Measurements from ENCODE around the gene ARL6IP5.

ARL6IP5 gene

DNA sequence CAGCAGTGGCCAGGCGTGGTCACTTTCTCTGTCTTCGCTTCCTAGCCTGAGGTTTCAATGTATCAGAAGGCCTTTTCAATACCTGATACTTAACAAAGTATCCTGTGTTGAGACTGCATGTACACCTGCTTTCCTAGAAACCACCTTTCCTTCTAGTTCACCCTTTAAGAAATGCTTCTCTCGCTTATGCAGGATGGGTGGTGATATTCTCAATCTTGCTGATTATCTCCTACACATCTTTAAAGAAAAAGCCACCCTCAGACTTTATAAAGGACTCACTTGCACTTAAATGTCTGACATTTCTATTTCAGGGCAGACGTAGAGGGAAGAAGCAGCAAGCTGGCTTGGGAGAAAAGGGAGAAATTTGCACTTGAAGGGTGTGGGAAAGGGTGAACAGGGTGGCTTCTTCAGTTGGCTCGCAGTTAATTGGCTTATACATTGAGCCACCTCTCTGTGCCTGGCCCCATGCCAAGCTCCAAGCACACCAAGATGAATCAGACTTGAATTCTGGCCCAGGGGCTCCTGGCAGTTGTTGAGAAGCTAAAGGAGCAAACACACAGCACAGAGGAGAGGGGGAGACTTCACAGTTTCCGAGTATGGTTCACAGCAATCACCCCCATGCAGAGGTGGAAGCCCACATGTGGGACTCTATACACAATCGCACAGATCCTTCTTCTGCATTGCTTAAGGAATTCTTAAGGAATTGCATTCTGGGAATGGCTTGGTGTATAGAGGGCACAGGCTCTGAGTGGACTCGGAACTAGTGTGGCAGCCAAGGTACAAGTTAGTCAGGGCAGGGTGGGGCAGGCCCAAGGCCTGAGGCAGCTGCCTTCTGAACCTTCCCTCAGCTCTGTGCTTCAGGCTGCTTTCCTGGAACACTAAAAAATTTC, 1.3 kb downstream of the ARL6IP5 start:
- in situ Hi-C loops (cut with MboI; ENCODE audit: low sequenced_read_pairs): no loop called here

DNA sequence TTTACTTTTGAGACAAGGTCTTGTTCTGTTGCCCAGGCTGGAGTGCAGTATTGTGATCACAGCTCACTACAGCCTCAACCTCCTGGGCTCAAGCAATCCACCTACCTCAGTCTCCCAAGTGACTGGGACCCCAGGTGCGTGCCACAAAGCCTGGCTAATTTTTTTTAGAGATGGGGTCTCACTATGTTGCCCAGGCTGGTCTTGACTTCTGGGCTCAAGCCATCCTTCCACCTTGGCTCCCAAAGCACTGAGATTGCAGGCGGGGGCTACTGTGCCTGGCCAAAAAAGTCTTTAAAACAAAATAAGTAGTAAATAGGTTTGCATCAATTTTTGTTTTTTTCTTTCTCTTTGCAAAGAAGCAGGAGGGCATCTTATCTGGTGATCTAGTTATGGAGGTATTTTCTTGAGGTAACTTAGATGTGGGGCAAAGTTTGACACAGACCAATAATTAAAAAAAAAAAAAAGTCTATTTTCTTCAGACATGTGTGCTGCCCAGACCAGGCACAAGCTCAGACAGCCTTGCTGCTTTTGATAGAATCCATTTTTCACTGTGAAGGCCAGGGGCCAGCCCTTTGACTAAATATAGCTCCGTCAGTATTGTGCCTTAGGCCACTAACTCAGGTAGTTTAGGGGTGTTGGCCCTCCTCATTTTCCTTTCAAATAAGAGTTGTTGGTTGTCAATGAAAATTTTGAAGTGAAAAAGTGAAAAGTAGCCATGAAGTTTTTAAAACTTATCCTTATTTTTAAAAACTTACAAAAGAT, 2.5 kb downstream of the ARL6IP5 start:
- in situ Hi-C loops (cut with MboI; ENCODE audit: low sequenced_read_pairs): no loop called here

DNA sequence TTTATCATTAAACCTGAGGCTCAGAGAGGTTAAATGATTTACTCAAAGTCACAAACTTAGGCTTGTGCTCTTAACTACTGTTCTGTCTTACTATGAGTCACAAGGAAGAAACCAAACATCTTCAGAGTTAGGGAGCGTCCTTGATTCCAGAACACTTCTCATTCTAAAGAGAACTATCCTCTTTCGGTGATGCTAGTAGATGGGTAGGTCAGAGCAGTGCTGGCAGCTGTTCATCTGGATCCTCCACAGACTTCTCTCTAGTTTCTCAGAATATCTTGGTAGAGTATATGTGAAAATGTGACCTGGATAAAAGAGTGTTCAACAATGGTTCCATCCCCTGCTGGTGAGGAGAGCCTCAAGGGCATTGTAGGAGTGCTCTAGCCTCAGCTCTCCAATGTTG, 3.3 kb downstream of the ARL6IP5 start:
- in situ Hi-C loops (cut with MboI; ENCODE audit: low sequenced_read_pairs): no loop called here

DNA sequence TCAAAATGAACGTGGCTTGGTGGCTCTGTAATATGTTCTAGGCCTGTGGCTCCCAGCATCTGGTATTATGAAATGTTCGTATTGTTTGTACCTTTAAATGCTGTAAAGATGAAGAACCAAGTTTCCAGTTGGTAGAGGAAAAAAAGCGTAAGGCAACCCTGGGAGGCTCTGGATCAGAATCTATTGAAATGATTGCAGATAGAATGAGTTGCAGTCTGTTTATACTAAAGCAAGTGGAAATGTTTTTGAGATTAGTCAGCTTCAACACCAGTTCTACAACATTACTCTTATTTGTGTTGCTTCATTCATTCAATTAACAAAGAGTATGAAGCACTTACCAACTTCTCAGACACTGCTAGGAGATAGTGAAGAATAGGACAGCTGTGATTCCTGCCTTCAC, 5.3 kb downstream of the ARL6IP5 start:
- in situ Hi-C loops (cut with MboI; ENCODE audit: low sequenced_read_pairs): no loop called here

DNA sequence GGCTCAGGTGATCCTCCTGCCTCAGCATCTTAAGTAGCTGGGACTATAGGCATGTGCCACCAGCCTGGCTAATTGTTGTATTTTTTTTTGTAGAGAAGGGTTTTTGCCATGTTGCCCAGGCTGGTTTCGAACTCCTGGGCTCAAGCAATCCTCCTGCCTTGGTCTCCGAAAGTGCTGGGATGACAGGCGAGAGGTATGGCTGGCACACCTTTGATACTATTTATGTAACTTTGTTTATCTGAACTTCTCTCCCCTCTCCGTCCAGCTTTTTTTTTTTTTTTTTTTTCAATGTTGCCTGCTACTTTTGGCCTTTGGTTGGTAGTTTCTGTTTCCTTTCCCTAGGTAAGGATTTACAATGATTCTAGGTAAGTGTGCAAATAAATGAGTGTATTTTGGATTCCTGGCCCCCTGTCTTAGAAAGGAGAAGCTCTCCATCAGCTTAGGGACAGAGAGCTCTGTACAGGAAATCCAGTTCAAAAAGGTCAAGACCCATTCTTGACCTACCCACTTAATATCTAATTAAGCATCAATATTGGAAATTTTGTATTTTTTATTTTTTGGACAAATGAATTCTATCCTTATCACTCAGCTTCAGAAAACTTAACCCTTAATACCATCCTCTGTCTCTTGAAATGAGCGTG, 6.8 kb downstream of the ARL6IP5 start:
- in situ Hi-C loops (cut with MboI; ENCODE audit: low sequenced_read_pairs): no loop called here

DNA sequence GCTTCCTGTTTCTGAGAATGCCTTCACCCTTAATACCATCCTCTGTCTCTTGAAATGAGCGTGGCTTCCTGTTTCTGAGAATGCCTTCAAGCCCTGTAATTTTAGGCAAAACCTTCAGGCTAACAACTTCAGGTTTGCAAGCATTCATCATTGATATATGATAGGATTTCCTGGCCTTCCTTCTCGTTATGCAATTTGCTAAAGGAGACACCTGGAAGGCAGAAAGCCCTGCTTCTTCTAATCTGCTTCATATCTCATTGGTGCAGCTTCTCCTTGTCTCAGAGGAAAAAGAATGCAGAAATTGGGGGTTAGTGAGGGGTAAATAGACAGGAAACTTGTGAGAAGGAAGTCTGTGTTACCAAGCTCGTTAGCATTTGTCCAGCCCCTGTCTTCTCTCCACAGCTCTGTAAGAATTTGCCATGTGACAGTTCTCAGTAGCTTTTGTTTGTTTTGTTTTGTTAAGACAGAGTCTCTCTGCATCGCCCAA, 7.3 kb downstream of the ARL6IP5 start:
- in situ Hi-C loops (cut with MboI; ENCODE audit: low sequenced_read_pairs): no loop called here

DNA sequence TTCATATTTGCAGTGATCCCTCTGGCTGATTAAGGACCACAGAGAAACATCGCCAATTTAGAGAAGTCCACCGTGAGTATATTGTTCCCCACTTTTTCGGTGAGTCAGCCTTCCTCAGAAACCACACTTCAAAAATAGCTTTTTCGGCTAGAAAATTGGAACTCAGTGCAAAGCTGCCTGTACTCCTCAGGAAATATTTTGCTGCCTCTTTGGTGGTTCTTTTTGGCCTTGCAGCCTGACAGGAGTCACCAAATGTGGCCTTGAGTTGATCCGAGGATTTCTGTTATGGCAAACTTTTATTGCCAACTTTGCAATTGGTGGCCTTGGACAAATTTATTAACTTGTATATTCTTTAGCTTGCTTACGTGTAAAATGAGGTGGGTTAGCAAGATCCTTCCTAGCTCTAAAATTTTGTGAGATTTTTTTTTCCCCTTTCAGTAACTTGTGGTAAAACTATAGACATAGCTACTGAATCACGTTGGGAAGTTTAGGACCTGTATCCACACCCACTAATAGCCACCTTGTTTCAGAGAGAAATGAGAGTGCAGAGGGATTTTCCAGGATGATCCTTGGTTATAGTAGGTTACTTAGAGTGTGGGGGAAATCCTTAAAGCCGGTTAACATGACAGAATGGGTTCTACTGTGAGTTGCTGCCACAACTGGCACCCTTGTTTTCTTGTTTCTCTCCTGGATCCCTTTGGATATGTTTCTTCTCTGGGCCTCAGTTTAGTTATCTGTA, 9.9 kb downstream of the ARL6IP5 start:
- in situ Hi-C loops (cut with MboI; ENCODE audit: low sequenced_read_pairs): no loop called here

DNA sequence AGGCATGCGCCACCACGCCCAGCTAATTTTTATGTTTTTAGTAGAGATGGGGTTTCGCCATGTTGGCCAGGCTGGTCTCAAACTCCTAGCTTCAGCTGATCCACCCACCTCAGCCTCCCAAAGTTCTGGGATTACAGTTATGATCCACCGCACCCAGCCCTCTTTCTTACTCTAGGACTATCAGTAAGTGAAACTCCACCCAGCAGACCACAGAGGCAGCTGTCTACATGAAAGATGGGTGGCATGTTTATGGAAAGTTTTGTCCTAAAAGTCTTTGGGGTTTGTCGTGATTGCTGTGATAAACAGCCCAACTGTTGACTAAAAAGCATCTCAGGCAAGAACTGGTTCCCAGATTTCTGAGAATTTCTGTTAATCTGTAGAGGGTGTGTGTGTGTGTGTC, 10.9 kb downstream of the ARL6IP5 start:
- in situ Hi-C loops (cut with MboI; ENCODE audit: low sequenced_read_pairs): no loop called here

DNA sequence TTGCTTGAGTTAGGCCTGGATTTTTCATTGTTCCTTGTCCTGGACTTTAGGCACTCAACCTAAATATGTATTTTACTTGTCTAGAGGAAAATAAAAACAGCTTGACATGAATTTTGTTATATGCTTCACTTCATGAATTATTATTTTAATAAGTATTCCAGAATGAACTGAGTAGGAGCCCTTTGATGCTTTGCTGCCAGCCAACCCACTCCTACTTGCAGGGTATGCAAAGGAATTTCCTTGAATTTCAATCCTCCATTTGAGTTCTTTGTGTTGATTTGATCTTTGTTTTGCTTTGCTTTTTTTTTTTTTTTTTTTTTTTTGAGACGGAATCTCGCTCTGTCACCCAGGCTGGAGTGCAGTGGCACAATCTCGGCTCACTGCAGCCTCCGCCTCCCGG, 11.6 kb downstream of the ARL6IP5 start:
- in situ Hi-C loops (cut with MboI; ENCODE audit: low sequenced_read_pairs): no loop called here

DNA sequence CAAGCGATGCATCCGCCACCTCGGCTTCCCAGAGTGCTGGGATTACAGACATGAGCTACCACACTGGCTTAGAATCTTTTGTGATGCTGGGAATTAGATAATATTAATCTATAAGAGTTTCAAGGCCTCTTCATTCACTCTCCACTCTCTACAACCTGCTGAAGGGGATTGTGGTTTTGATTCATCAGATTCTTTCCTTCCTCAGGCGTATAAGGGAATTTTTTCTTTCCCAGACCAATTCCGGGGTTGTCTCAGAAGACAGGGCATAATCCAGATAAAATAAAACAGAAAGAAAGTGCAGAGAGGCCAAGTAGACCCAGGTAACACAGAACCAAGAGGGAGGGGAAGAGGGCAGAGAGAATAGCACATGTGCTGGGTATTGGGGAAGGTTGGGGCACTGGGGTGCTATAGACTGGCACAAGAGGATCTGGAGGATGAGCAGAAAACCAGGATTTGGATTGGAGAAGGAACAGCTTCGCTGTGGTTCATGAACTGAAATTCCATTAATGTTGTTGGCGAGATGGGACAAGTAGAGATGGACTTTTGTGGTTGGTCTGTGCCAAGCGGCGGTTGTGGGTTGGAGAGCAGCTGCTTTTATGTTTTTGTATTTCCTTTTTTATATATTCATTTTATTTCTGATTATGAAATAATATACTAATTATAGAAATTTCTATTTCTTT, 12.8 kb downstream of the ARL6IP5 start:
- in situ Hi-C loops (cut with MboI; ENCODE audit: low sequenced_read_pairs): no loop called here

DNA sequence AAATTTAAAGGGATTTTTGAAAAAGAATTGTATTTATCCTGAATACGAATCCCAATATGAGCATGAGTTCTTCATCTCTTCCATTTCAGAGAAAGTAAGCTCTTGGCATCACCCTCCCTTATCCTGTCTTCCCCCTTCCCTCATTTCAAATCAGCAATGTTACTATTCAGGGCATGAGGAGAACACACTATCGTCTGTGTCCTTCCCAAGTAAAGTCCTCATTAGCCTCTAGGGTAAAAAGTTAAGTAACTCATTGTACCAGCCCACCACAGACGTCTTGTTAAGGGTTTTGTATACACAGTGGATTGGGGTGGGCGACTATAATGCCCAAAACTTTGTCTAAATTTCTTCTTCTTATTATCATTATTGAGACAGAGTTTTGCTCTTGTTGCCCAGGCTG, 14.8 kb downstream of the ARL6IP5 start:
- in situ Hi-C loops (cut with MboI; ENCODE audit: low sequenced_read_pairs): no loop called here

DNA sequence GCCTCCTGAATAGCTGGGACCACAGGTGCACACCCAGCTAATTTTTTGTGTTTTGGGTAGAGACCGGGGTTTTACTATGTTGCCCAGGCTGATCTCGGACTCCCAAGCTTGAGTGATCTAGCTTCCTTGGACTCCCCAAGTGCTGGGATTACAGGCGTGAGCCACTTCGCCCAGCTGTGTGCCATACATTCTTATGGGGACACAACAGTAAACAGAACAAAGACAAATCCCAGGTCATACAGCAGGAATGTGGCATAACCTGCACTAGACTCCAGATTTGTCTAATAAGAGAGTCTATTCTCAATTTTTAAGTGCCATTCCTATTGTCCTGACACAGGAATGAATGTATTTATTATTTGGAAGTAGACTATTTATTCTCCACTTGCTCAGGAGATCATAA, 17.6 kb downstream of the ARL6IP5 start:
- in situ Hi-C loops (cut with MboI; ENCODE audit: low sequenced_read_pairs): no loop called here

DNA sequence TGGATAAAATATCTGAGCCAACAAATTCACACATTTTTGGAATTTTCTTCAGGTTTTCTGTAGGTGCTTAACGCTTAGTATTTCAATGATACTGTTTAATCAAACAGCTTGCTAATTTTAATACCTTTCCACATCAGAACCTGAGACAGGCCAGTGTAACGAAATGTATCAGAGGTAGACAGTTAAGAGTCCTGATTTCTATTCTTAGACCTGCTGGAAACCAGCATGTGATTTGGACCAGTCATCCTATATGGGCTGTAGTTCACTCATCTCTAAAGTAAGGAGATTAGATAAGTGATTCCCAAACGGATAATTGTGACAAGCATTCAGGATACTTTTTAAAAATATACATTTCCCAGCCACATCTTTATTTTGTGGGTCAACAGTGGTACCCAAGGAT, 18.4 kb downstream of the ARL6IP5 start:
- in situ Hi-C loops (cut with MboI; ENCODE audit: low sequenced_read_pairs): no loop called here

DNA sequence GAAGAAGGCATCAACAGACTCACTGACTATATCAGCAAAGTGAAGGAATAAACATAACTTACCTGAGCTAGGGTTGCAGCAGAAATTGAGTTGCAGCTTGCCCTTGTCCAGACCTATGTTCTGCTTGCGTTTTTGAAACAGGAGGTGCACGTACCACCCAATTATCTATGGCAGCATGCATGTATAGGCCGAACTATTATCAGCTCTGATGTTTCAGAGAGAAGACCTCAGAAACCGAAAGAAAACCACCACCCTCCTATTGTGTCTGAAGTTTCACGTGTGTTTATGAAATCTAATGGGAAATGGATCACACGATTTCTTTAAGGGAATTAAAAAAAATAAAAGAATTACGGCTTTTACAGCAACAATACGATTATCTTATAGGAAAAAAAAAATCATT, 19.8 kb downstream of the ARL6IP5 start:
- in situ Hi-C loops (cut with MboI; ENCODE audit: low sequenced_read_pairs): no loop called here

DNA sequence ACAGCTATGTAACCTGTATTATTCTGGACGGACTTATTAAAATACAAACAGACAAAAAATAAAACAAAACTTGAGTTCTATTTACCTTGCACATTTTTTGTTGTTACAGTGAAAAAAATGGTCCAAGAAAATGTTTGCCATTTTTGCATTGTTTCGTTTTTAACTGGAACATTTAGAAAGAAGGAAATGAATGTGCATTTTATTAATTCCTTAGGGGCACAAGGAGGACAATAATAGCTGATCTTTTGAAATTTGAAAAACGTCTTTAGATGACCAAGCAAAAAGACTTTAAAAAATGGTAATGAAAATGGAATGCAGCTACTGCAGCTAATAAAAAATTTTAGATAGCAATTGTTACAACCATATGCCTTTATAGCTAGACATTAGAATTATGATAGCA, 20.6 kb downstream of the ARL6IP5 start:
- in situ Hi-C loops (cut with MboI; ENCODE audit: low sequenced_read_pairs): no loop called here

DNA sequence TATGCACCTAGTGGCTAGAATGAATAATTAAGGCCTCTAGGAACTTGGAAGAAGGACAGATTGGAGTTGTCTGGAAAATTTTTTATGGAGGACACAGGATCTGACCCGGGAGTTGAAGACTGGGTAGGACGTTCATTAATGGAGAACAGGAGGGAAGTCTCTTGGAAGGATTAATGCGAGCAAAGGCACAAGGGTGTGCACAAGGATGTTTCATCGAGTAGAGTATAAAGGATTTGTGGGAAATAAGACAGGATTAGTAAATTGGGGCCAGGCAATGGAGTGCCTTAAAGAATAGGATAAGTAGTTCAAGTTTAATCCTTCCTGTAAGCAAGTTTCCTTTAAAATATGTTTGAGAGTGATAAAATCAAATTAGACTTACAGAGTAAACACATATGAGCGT, 23.1 kb downstream of the ARL6IP5 start:
- in situ Hi-C loops (cut with MboI; ENCODE audit: low sequenced_read_pairs): no loop called here

DNA sequence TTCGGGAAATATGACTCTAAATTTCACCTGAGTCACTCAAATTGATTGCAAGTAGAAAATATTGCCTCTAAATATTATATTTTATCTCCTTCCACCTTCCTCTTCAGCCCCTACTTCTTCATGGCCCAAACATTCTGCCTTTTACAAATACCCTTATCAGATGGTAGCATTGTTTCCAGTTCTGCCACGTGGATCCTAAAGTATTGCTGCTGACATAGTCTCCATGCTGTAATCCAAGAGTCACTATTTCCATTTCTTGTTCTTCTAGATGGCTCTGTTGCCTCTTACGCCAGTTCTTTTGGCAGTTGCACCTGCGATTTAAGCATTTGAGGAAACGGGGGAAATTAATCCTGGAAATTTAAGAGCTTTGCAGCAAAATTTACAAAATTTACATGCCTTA, 24.1 kb downstream of the ARL6IP5 start:
- in situ Hi-C loops (cut with MboI; ENCODE audit: low sequenced_read_pairs): no loop called here

DNA sequence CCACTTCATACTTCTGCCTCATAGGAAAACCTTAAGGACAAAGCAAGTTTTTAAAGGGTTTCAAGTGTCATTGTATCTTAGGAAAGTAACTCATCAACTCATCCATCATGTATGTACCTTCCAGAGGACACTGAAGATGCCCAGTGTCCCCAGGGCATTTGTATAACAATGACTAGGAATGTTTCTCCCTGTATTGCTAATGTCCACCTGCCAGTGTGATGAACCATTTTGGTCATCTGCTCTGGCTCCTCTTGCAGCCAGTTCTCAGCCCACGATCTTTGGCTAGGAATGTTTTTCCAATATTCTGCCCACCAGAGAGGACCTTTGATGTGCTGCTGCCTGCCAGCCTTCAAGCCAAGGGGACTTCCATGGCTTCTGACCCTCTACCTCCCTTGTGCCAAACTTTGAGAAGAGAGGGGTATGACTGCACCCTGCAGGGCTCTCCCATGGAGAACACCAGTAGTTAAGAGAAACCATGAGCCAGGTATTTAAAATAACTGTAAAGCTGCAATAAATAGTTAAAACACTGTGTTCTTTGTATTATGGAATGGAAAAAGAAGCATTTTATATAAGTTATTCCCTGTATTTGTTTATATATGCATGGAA, 26.3 kb downstream of the ARL6IP5 start:
- in situ Hi-C loops (cut with MboI; ENCODE audit: low sequenced_read_pairs): no loop called here

DNA sequence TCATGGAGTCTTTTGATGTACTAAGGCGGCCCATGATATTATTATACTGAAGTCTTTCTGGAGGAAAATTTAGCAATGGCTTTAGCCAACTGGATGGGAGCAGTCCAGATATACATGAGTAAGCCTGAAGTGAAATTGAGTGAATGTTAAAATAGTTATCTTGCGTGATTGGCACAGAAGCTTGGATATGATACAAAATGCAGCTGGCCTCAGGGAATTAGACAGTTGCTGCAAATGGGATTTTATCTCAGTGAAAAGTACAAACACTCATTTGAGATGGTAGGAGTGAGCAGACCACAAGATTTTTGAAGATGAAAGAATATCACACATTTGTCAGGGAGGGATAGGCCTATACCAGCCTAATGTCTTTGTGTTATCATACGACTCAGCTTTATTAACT, 28.8 kb downstream of the ARL6IP5 start:
- in situ Hi-C loops (cut with MboI; ENCODE audit: low sequenced_read_pairs): no loop called here

DNA sequence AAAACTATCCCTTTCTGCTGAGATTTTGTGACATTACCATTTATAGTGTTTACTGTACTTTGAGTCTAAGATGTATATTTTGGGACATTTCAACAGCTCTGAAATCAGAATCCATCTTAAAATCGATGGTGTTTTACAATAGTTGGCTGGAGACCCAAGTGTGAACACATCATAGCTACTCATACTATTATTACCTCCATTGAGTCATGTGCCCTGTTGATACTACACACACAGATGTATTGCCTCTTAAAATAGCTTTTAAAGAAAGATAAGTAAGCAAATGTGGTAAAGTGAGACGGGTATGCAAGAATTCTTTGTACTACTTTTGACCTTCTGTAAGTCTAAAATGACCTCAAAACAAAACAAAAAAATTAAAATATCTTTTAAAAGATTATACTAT, 31.0 kb downstream of the ARL6IP5 start:
- in situ Hi-C loops (cut with MboI; ENCODE audit: low sequenced_read_pairs): no loop called here

Measured in hTERT RPE-1 (cell line).